DLD1 (cell line): ENCODE results near the gene SHC4.
"Not testable (repeated sequence)": the region's sequence is repeated elsewhere in the genome, so short reads cannot be mapped to it uniquely, and the experiment has no call there.

Source experiments
- in situ Hi-C: cut with HindIII; loops from 2 replicates; pipeline ENCODE4 v1.10.0; 2017; ENCODE audit warnings: low sequenced_read_pairs

SHC4 gene

GRCh38 chr15:48855501-48856440 is 107.9 kb downstream of the SHC4 start:
- in situ Hi-C loops, result no loop called here

- in situ Hi-C loops, result not testable (repeated sequence)
Observed at GRCh38 chr15:48854434-48854833, 109.3 kb downstream of the SHC4 start.

GRCh38 chr15:48851956-48852355 is 111.8 kb downstream of the SHC4 start:
- in situ Hi-C loops, result no loop called here

GRCh38 chr15:48850648-48851047 is 113.1 kb downstream of the SHC4 start:
- in situ Hi-C loops, result no loop called here

GRCh38 chr15:48845123-48845522 is 118.6 kb downstream of the SHC4 start:
- in situ Hi-C loops, result no loop called here

- in situ Hi-C loops, result no loop called here
Observed at GRCh38 chr15:48842501-48842900, 121.2 kb downstream of the SHC4 start.

GRCh38 chr15:48834756-48835155 is 129.0 kb downstream of the SHC4 start:
- in situ Hi-C loops, result no loop called here

GRCh38 chr15:48833526-48834239 is 130.0 kb downstream of the SHC4 start:
- in situ Hi-C loops, result no loop called here

GRCh38 chr15:48832648-48833047 is 131.1 kb downstream of the SHC4 start:
- in situ Hi-C loops, result no loop called here

- in situ Hi-C loops, result no loop called here
Observed at GRCh38 chr15:48828906-48829305, 134.8 kb downstream of the SHC4 start.

- in situ Hi-C loops, result no loop called here
Observed at GRCh38 chr15:48828471-48828870, 135.2 kb downstream of the SHC4 start.

- in situ Hi-C loops, result no loop called here
Observed at GRCh38 chr15:48825075-48825474, 138.6 kb downstream of the SHC4 start.

GRCh38 chr15:48823706-48824105 is 140.0 kb downstream of the SHC4 start:
- in situ Hi-C loops, result no loop called here

GRCh38 chr15:48823237-48823636 is 140.5 kb downstream of the SHC4 start:
- in situ Hi-C loops, result no loop called here

GRCh38 chr15:48814286-48814685 is 149.4 kb downstream of the SHC4 start:
- in situ Hi-C loops, result no loop called here

GRCh38 chr15:48811325-48811958 is 152.3 kb downstream of the SHC4 start:
- in situ Hi-C loops, result no loop called here

- in situ Hi-C loops, result no loop called here
Observed at GRCh38 chr15:48810414-48811324, 153.1 kb downstream of the SHC4 start, which contains the start of gene CEP152. TSS of gene CEP152 (minus strand) at chr15:48811069. CDS start at chr15:48805649, 5,420 bp downstream.

- in situ Hi-C loops, result no loop called here
Observed at GRCh38 chr15:48806151-48806550, 157.6 kb downstream of the SHC4 start.

- in situ Hi-C loops, result no loop called here
Observed at GRCh38 chr15:48805591-48805990, 158.1 kb downstream of the SHC4 start.

- in situ Hi-C loops, result no loop called here
Observed at GRCh38 chr15:48803877-48804276, 159.8 kb downstream of the SHC4 start.
